ENCODE data around the gene GZMA. TPM values are rescaled to one million over a fixed set of nuclear protein-coding genes. Genes with fewer than 3 reads are reported as not detected.

Gene GZMA
- total and polyA plus RNA-seq, 2 donors (not counting 3 experiments of a cell fraction or from before 2014, with no cell fraction given): not detected

- dilution Hi-C loops (cut with MboI; ENCODE audit: extremely low pct_ligation_motif_present, low sequenced_read_pairs): no loop called here
- DNase-seq (ENCODE audit: low read depth, low spot score): no peak
- Histone ChIP-seq H3K27ac (ENCODE audit: insufficient read depth, low read depth, low read length) (no peak overlapping the region), H3K4me1 (ENCODE audit: control insufficient read depth, extremely low read depth, insufficient read depth, low read length) (no peaks in the 10 kb centered on the region), H3K4me3 (replicated peaks in 1 of 3; ENCODE audit: insufficient read depth in 1 of 3, low read depth in 1 of 3, low read length in 3 of 3) (no peak overlapping the region), H3K4me2 (ENCODE audit: insufficient read depth, low read length) (no peak overlapping the region), H4K20me1 (replicated peaks; ENCODE audit: control insufficient read depth, extremely low read depth, insufficient read depth, low read length) (no peaks in the 10 kb centered on the region), H3K9me1 (replicated peaks; ENCODE audit: control insufficient read depth, extremely low read depth, insufficient read depth, low read length) (no peaks in the 10 kb centered on the region), H2AFZ (ENCODE audit: low read depth, low read length) (no peak overlapping the region), H3K9me3 (replicated peaks; ENCODE audit: control insufficient read depth, insufficient read depth, low read length) (no peaks in the 10 kb centered on the region), H3K27me3 (ENCODE audit: control insufficient read depth in 2 of 2, insufficient read depth in 2 of 2, low read length in 2 of 2) (peaks cover 0 to 2% of the 10 kb centered on the region in 2 experiments), H3K79me2 (ENCODE audit: control insufficient read depth, insufficient read depth, low read length) (no peaks in the 10 kb centered on the region), H3K9ac (replicated peaks; ENCODE audit: extremely low read depth, insufficient read depth, low read length) (no peak overlapping the region), H3K36me3 (ENCODE audit: control insufficient read depth in 2 of 2, extremely low read depth in 1 of 2, insufficient read depth in 2 of 2, low read length in 2 of 2) (no peaks in the 10 kb centered on the region)
- FAIRE-seq: no peak
- ChIA-PET POLR2A (no interaction called here), CTCF (no interaction called here)
- TF ChIP-seq, protein P1, sequence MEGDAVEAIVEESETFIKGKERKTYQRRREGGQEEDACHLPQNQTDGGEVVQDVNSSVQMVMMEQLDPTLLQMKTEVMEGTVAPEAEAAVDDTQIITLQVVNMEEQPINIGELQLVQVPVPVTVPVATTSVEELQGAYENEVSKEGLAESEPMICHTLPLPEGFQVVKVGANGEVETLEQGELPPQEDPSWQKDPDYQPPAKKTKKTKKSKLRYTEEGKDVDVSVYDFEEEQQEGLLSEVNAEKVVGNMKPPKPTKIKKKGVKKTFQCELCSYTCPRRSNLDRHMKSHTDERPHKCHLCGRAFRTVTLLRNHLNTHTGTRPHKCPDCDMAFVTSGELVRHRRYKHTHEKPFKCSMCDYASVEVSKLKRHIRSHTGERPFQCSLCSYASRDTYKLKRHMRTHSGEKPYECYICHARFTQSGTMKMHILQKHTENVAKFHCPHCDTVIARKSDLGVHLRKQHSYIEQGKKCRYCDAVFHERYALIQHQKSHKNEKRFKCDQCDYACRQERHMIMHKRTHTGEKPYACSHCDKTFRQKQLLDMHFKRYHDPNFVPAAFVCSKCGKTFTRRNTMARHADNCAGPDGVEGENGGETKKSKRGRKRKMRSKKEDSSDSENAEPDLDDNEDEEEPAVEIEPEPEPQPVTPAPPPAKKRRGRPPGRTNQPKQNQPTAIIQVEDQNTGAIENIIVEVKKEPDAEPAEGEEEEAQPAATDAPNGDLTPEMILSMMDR (IDR thresholded peaks at IDR 0.05; ENCODE audit: extremely low read depth in 1 of 2, insufficient read depth in 1 of 2, low read depth in 1 of 2, low read length in 2 of 2): no peak
- TF ChIP-seq MAX (IDR thresholded peaks at IDR 0.05; ENCODE audit: insufficient read depth, insufficient read length): no peak
- TF ChIP-seq FOS (IDR thresholded peaks at IDR 0.05; ENCODE audit: borderline replicate concordance, insufficient read depth, low read length): no peak
- no peak for TF ChIP-seq MYC (IDR thresholded peaks at IDR 0.05; ENCODE audit: low read depth, low read length)
- TF ChIP-seq POLR2A (IDR thresholded peaks at IDR 0.05; ENCODE audit: low read depth, low read length): no peak
- no peak for TF ChIP-seq GATA2 (IDR thresholded peaks at IDR 0.05; ENCODE audit: insufficient read depth, insufficient read length, low read depth, low read length)
- no peak for TF ChIP-seq POLR2AphosphoS5 (IDR thresholded peaks at IDR 0.05; ENCODE audit: insufficient read depth, low read depth, low read length)
- TF ChIP-seq JUN (IDR thresholded peaks at IDR 0.05; ENCODE audit: borderline replicate concordance, insufficient read depth, insufficient read length, low read depth): no peak
- TF ChIP-seq EZH2 (IDR thresholded peaks at IDR 0.05; ENCODE audit: borderline replicate concordance, low read depth, low read length, severe bottlenecking): no peak
- intact Hi-C loops (cut with micrococcal nuclease): no loop called here
- no TSS peak for BruUV-seq (replicated peaks)
These were observed 730 bp upstream of the GZMA start for GRCh38 chr5:55101556-55102276.
